SU-DHL-6 (cell line): ENCODE results near the gene TMA7B.

Source experiments
- CTCF ChIP-seq: fragments of 200-600 bp; sonication (generic); IDR thresholded peaks from one replicate; pipeline ENCODE4 v1.5.1; 2017; ENCODE audit warnings: antibody characterized with exemption, mild to moderate bottlenecking, low read length, moderate library complexity; ENCODE audit not compliant: insufficient read depth, poor library complexity, severe bottlenecking
- EZH2phosphoT487 ChIP-seq: fragments of 200-600 bp; sonication (generic), shearing (Covaris generic); conservative IDR thresholded peaks from 2 replicates; pipeline ENCODE4 v1.6.1; 2018; ENCODE audit warnings: mild to moderate bottlenecking, antibody characterized with exemption, low read length, moderate library complexity, mixed read lengths

GRCh38 chr22:39932918-39933649 is 27.1 kb upstream of the TMA7B start:
- TF ChIP-seq CTCF (peak; percentile 38), EZH2phosphoT487 (no peak)
